HK-2 (cell line): ENCODE data around the gene SLC36A1.

ENCODE experiments used
- DNase-seq: peaks from one replicate; pipeline ENCODE4 v3.0.0-alpha.2; 2018; ENCODE audit not compliant: unreplicated experiment

SLC36A1 gene

DNA sequence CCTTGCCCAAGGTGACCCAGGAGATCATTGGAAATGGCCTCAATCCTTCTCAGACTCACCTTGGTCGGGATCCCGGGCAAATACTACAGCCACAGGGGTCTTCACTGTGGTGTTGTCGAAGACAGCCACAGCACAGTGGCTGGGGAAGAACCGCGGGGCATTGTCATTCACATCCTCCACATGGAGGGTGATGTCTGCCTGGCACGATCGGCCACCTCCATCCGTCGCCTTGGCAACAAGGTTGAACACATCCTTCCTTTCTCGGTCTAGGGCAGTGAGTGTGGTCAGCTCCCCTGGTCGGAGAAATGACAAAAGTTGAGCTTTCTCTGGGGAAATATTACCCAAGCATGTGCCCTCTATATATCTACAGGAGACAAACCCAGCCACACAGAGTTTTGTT, 86.9 kb downstream of the SLC36A1 start:
- DNase-seq, result no peak

DNA sequence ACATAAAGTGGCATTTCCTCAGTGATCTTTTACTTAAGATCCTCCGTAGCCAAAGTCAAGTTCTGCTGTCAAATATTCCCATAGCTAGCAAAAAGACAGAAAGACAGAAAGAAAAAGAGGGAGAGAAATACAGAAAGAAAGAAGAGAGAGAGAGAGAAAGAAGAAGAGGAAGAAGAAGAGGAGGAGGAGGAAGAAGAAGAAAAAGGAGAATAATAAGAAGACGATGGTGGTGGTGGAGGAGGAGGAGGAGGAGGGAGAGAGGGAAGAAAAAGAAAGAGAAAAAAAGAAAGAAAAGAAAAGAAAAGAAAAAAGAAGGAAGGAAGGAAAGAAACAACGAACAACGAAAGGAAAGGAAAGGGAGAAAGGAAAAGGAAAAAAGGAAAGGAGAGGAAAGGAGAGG, 89.6 kb downstream of the SLC36A1 start:
- DNase-seq, result no peak

DNA sequence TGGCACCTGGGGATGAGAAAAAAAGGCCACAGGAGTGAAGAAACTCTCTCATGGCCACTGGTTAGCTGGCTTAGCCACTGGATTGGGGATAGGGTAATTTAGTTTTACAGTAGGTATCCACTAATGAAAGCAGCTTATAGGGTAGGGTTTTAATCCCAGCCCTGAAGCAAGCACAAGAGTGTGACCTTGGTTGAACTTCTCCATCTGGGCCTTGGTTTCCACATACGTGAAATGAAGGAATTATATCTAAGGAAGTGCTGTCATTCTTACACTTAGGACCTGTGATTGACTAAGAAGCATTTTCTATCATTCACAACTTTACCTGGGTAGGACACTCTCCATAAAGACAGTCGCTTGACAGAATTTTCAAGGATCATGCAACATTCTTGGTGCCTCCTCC, 94.2 kb downstream of the SLC36A1 start:
- no peak for DNase-seq
